Loucy (cell line): ENCODE results near the gene MRTFA.

ENCODE experiments used
- CTCF ChIP-seq: fragments of 200-600 bp; sonication (generic); conservative IDR thresholded peaks from 2 replicates; pipeline ENCODE4 v1.5.1; 2014; ENCODE audit warnings: mild to moderate bottlenecking, antibody characterized with exemption, low read length
- EZH2phosphoT487 ChIP-seq: fragments of 200-600 bp; IDR thresholded peaks from 2 replicates; pipeline ENCODE4 v1.6.1; 2018; ENCODE audit warnings: antibody characterized with exemption, mild to moderate bottlenecking, moderate library complexity, borderline replicate concordance

GRCh38 chr22:40685406-40685805 lies 48.9 kb upstream of the MRTFA start:
- no peak for TF ChIP-seq CTCF
- no peak for TF ChIP-seq EZH2phosphoT487
